MCF 10A (cell line): Measurements from ENCODE around the gene DGCR2. TPM values are rescaled to one million over a fixed set of nuclear protein-coding genes. Genes with fewer than 3 reads are reported as not detected.

Experiments used
- BruUV-seq: library from RNA; stranded (reverse); fragments of 400-500 nt; replicated peaks from 2 replicates; lab custom pipeline; 2021; lab: Mats Ljungman, UMichigan
- CTCF ChIA-PET: fragments of 300-600 bp; sonication (Branson Sonifier 250); formaldehyde crosslinking; extraction: SDS; loops from one replicate; lab custom pipeline; 2021; ENCODE audit warnings: antibody characterized with exemption, inconsistent platforms; lab: Yijun Ruan, JAX
- POLR2A ChIA-PET: fragments of 300-600, 350-650 bp; sonication (Branson Sonifier 250); formaldehyde crosslinking; extraction: SDS; loops from one replicate; lab custom pipeline; 2020; ENCODE audit warnings: antibody characterized with exemption, inconsistent platforms; lab: Yijun Ruan, JAX
- DNase-seq: peaks from one replicate; pipeline ENCODE4 v3.0.0-alpha.2; 2018; ENCODE audit not compliant: unreplicated experiment
- H3K27ac Mint-ChIP-seq: one replicate; pipeline ENCODE4 v1.8.0; 2022; ENCODE audit warnings: mild to moderate bottlenecking, low read depth, mixed read lengths; ENCODE audit not compliant: unreplicated experiment
- H3K27me3 Mint-ChIP-seq: one replicate; pipeline ENCODE4 v1.8.0; 2022; ENCODE audit warnings: mixed read lengths; ENCODE audit not compliant: insufficient read depth, unreplicated experiment
- H3K36me3 Mint-ChIP-seq: one replicate; pipeline ENCODE4 v1.8.0; 2022; ENCODE audit warnings: mild to moderate bottlenecking, moderate library complexity, mixed read lengths; ENCODE audit not compliant: insufficient read depth, unreplicated experiment
- H3K4me1 Mint-ChIP-seq: one replicate; pipeline ENCODE4 v1.8.0; 2022; ENCODE audit warnings: mixed read lengths; ENCODE audit not compliant: insufficient read depth, unreplicated experiment
- H3K4me3 Mint-ChIP-seq: one replicate; pipeline ENCODE4 v1.8.0; 2022; ENCODE audit warnings: mild to moderate bottlenecking, moderate library complexity, mixed read lengths; ENCODE audit not compliant: unreplicated experiment
- H3K9me3 Mint-ChIP-seq: one replicate; pipeline ENCODE4 v1.8.0; 2022; ENCODE audit warnings: mixed read lengths; ENCODE audit not compliant: unreplicated experiment
- CTCF ChIP-seq: fragments of 200-600 bp; IDR thresholded peaks from one replicate; pipeline ENCODE4 v1.8.0; 2022; ENCODE audit warnings: antibody characterized with exemption, mild to moderate bottlenecking; ENCODE audit not compliant: unreplicated experiment
- intact Hi-C: fragments of 100-400 bp; cut with micrococcal nuclease; formaldehyde crosslinking; loops from 2 replicates; pipeline ENCODE4 v1.14.1; 2022
- total RNA-seq: library from RNA; stranded (reverse); gene quantifications from 2 replicates; pipeline ENCODE4 v1.2.3, GENCODE V29; 2022

The DGCR2 gene
- total RNA-seq, 1 experiment from 2014 or later = 41.2 TPM

GRCh38 chr22:19115628-19116027 is 6.6 kb downstream of the DGCR2 start:
- TF ChIP-seq CTCF = no peak
- H3K4me3 Mint-ChIP-seq = no peak overlapping the region
- no peaks in the 10 kb centered on the region for H3K27me3 Mint-ChIP-seq
- BruUV-seq = no TSS peak
- peaks cover 11% of the 10 kb centered on the region for H3K4me1 Mint-ChIP-seq
- POLR2A ChIA-PET = interaction anchor here (1.2 kb wide), 1 partner anchor 15 kb away, joined by 4 read pairs; no protein-coding TSS in a partner anchor
- H3K27ac Mint-ChIP-seq = no peak overlapping the region
- intact Hi-C loops = no loop called here
- H3K9me3 Mint-ChIP-seq = no peaks in the 10 kb centered on the region
- peaks cover 26% of the 10 kb centered on the region for H3K36me3 Mint-ChIP-seq
- DNase-seq = no peak
- CTCF ChIA-PET = interaction anchor here (0.6 to 1.1 kb wide), 4 partner anchors 9 to 26 kb away, joined by 3 to 4 read pairs (median 3); no protein-coding TSS in a partner anchor

GRCh38 chr22:19114984-19115552 is 7.1 kb downstream of the DGCR2 start:
- H3K27ac Mint-ChIP-seq = no peak overlapping the region
- intact Hi-C loops = no loop called here
- TF ChIP-seq CTCF = no peak
- ChIA-PET POLR2A (interaction anchor here (0.9 to 1.2 kb wide), 2 partner anchors 15 to 25 kb away, joined by 3 to 4 read pairs; no protein-coding TSS in a partner anchor), CTCF (interaction anchor here (0.6 to 1.2 kb wide), 5 partner anchors 8 to 161 kb away, joined by 3 to 5 read pairs (median 3); no protein-coding TSS in a partner anchor)
- DNase-seq = no peak
- H3K4me3 Mint-ChIP-seq = no peak overlapping the region
- peaks cover 22% of the 10 kb centered on the region for H3K36me3 Mint-ChIP-seq
- no peaks in the 10 kb centered on the region for H3K9me3 Mint-ChIP-seq
- no TSS peak for BruUV-seq
- H3K4me1 Mint-ChIP-seq = peaks cover 9% of the 10 kb centered on the region
- H3K27me3 Mint-ChIP-seq = no peaks in the 10 kb centered on the region

- Mint-ChIP-seq H3K27ac (no peak overlapping the region), H3K36me3 (peaks cover 21% of the 10 kb centered on the region), H3K9me3 (no peaks in the 10 kb centered on the region), H3K4me3 (no peak overlapping the region), H3K27me3 (no peaks in the 10 kb centered on the region), H3K4me1 (peaks cover 22% of the 10 kb centered on the region)
- intact Hi-C loops = no loop called here
- DNase-seq = no peak
- no peak for TF ChIP-seq CTCF
- CTCF ChIA-PET = interaction anchor here (0.6 kb wide), 1 partner anchor 616 kb away, joined by 3 read pairs; no protein-coding TSS in a partner anchor
- no TSS peak for BruUV-seq
- POLR2A ChIA-PET = interaction anchor here (4.0 kb wide), 1 partner anchor 7 kb away, joined by 43 read pairs; the partner anchor contains the start of gene DGCR2
Measured at GRCh38 chr22:19113429-19113828, 8.8 kb downstream of the DGCR2 start.

GRCh38 chr22:19111584-19111983 is 10.6 kb downstream of the DGCR2 start:
- intact Hi-C loops = no loop called here
- no peak for TF ChIP-seq CTCF
- Mint-ChIP-seq H3K27ac (no peak overlapping the region), H3K36me3 (peaks cover 14% of the 10 kb centered on the region), H3K27me3 (no peaks in the 10 kb centered on the region), H3K9me3 (no peaks in the 10 kb centered on the region), H3K4me3 (no peak overlapping the region), H3K4me1 (peaks cover 34% of the 10 kb centered on the region)
- POLR2A ChIA-PET = interaction anchor here (0.6 to 4.0 kb wide), 5 partner anchors 9 to 134 kb away, joined by 3 to 43 read pairs (median 4); partner anchors contain the start of genes DGCR2 and ESS2
- BruUV-seq = no TSS peak
- CTCF ChIA-PET = interaction anchor here (0.6 to 1.8 kb wide), 4 partner anchors 8 to 63 kb away, joined by 4 to 9 read pairs (median 5); partner anchors contain the start of gene DGCR2
- DNase-seq = no peak
